Measurements from ENCODE around the gene TDRD9.
"Not testable (repeated sequence)": the region's sequence is repeated elsewhere in the genome, so short reads cannot be mapped to it uniquely, and the experiment has no call there.

GRCh38 chr14:103980623-103981238, 52.5 kb downstream of the TDRD9 start:
- TF ChIP-seq POLR2A (IDR thresholded peaks at IDR 0.05; ENCODE audit: low read length); GATA1 (IDR thresholded peaks at IDR 0.05; ENCODE audit: low read depth, low read length): not testable (repeated sequence)

All from erythroblast (primary cell).